Thyroid gland (tissue), 4 donors: ENCODE results near the gene SATB2.

Experiments
- CTCF ChIP-seq, 6 experiments: fragments of 200-600 bp in 3 of 6; fragments of 450-650 bp in 3 of 6; sonication (generic) in 3 of 6; IDR thresholded peaks; one replicate each; pipeline ENCODE4 v1.5.1; 2016 to 2019; ENCODE audit warnings: antibody characterized with exemption in 6 of 6, mild to moderate bottlenecking in 2 of 6, inconsistent platforms in 1 of 6, moderate library complexity in 1 of 6
- POLR2A ChIP-seq, 2 donors: fragments of 450-650 bp; IDR thresholded peaks; one replicate each; pipeline ENCODE4 v1.6.1; 2017; ENCODE audit warnings: antibody characterized with exemption in 2 of 2, mild to moderate bottlenecking in 2 of 2, moderate library complexity in 1 of 2

- TF ChIP-seq CTCF (IDR thresholded peaks at IDR 0.05) = no peak
- TF ChIP-seq POLR2A (IDR thresholded peaks at IDR 0.05) = no peak
Observed at GRCh38 chr2:199230091-199230490, 227.6 kb downstream of the SATB2 start.
